Progenitor cell of endocrine pancreas (in vitro differentiated cells): ENCODE data around the gene ZNF503. TPM values are rescaled to one million over a fixed set of nuclear protein-coding genes. Genes with fewer than 3 reads are reported as not detected.

ENCODE experiments used
- DNase-seq: peaks from one replicate; pipeline ENCODE4 v3.0.0; 2021; ENCODE audit warnings: low spot score; ENCODE audit not compliant: unreplicated experiment
- H3K27ac Mint-ChIP-seq: 2 replicates; pipeline ENCODE4 v1.8.0; 2021; ENCODE audit warnings: mild to moderate bottlenecking, moderate library complexity, mixed read lengths
- H3K27me3 Mint-ChIP-seq: 2 replicates; pipeline ENCODE4 v1.8.0; 2021; ENCODE audit warnings: mixed read lengths
- H3K36me3 Mint-ChIP-seq: 2 replicates; pipeline ENCODE4 v1.8.0; 2022; ENCODE audit warnings: mixed read lengths; ENCODE audit not compliant: insufficient read depth
- H3K4me1 Mint-ChIP-seq: 2 replicates; pipeline ENCODE4 v1.8.0; 2021; ENCODE audit warnings: low read depth, mixed read lengths
- H3K4me3 Mint-ChIP-seq: 2 replicates; pipeline ENCODE4 v1.8.0; 2021; ENCODE audit warnings: low read depth, mild to moderate bottlenecking, moderate library complexity, mixed read lengths
- H3K9me3 Mint-ChIP-seq: 2 replicates; pipeline ENCODE4 v1.8.0; 2021; ENCODE audit warnings: low read depth, mixed read lengths
- total RNA-seq: library from RNA; stranded (reverse); gene quantifications from 2 replicates; pipeline ENCODE4 v1.2.1, GENCODE V29; 2021
- TF ChIP-seq, protein P1 (sequence below): fragments of 200-600 bp; sonication (generic); IDR thresholded peaks from one replicate; pipeline ENCODE4 v1.5.0; 2021; ENCODE audit warnings: antibody characterized with exemption, mild to moderate bottlenecking; ENCODE audit not compliant: unreplicated experiment

The ZNF503 gene
- total RNA-seq, 1 donor from 2014 or later: 33.7 TPM

DNA sequence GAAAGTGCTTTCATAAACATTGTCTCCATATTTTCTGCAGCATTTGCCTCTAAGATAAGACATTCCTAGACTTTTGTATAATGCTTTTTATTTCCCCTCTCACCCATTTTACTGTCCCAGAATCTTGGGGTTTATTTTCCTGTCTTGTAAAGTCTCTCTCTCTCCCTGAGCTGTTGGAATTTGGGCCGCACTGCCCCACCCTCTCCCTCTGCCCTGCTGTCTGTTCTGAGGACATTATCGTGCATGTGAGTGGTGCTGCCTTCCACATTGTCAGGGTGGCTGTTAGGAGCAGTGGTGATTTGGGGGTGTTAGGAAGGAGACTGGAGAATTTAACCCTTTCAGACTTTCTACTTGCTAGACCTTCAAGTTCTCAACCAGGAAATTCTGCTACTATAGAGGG is 46.6 kb upstream of the ZNF503 start:
- peaks cover 21% of the 10 kb centered on the region for H3K9me3 Mint-ChIP-seq
- TF ChIP-seq, protein P1, sequence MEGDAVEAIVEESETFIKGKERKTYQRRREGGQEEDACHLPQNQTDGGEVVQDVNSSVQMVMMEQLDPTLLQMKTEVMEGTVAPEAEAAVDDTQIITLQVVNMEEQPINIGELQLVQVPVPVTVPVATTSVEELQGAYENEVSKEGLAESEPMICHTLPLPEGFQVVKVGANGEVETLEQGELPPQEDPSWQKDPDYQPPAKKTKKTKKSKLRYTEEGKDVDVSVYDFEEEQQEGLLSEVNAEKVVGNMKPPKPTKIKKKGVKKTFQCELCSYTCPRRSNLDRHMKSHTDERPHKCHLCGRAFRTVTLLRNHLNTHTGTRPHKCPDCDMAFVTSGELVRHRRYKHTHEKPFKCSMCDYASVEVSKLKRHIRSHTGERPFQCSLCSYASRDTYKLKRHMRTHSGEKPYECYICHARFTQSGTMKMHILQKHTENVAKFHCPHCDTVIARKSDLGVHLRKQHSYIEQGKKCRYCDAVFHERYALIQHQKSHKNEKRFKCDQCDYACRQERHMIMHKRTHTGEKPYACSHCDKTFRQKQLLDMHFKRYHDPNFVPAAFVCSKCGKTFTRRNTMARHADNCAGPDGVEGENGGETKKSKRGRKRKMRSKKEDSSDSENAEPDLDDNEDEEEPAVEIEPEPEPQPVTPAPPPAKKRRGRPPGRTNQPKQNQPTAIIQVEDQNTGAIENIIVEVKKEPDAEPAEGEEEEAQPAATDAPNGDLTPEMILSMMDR: no peak
- peaks cover 8% of the 10 kb centered on the region for H3K36me3 Mint-ChIP-seq
- H3K4me1 Mint-ChIP-seq: peaks cover 30% of the 10 kb centered on the region
- no peak overlapping the region for H3K27ac Mint-ChIP-seq
- H3K27me3 Mint-ChIP-seq: peaks cover 27% of the 10 kb centered on the region
- no peak overlapping the region for H3K4me3 Mint-ChIP-seq
- no peak for DNase-seq

DNA sequence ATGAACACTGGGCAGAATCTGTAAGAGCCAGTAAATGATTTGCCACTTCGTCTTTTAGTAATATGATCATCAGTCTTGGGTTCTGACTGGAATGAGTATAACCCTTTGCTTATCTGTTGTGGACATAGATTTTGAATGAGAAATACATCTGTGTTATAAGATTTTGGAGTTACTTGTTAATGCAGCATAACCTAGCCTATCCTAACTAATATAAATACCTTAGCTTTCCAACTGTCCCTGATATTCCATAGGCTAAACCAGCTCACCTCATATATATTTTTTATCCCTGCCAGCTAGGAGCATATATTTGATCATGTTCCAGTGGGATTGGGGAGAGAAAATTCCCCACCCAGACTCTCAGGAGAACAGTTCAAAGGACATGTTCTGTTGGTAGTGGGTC is 44.9 kb upstream of the ZNF503 start:
- peaks cover 21% of the 10 kb centered on the region for H3K4me1 Mint-ChIP-seq
- H3K9me3 Mint-ChIP-seq: peaks cover 30% of the 10 kb centered on the region
- H3K36me3 Mint-ChIP-seq: peaks cover 17% of the 10 kb centered on the region
- TF ChIP-seq, protein P1: no peak
- DNase-seq: no peak
- no peak overlapping the region for H3K27ac Mint-ChIP-seq
- peaks cover 12% of the 10 kb centered on the region for H3K27me3 Mint-ChIP-seq
- no peak overlapping the region for H3K4me3 Mint-ChIP-seq

DNA sequence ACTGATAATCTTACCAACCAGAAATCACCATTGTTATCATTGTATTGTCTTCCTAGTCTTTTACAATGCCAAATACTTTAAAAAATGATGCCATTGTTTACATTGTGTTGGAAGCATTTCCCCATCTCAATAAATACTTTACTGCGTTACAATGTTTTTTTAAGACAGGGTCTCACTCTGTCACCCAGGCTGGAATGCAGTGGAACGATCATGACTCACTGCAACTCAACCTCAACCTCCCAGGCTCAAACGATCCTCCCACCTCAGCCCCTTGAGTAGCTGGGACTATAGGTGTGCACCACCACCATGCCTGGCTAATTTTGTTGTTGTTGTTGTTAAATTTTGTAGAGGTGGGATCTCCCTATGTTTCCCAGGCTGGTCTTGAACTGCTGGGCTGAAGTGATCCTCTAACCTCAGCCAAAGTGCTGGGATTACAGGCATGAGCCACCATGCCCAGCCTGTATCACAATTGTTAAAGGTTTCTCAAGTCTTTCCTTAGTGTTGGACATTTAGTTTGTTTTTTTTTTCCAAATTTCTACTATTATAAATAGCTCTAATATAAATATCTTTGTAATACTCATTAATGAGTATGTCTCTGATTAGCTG is 43.3 kb upstream of the ZNF503 start:
- peaks cover 17% of the 10 kb centered on the region for H3K36me3 Mint-ChIP-seq
- H3K4me1 Mint-ChIP-seq: peaks cover 6% of the 10 kb centered on the region
- peaks cover 30% of the 10 kb centered on the region for H3K9me3 Mint-ChIP-seq
- H3K27me3 Mint-ChIP-seq: peaks cover 8% of the 10 kb centered on the region
- H3K4me3 Mint-ChIP-seq: no peak overlapping the region
- no peak overlapping the region for H3K27ac Mint-ChIP-seq
- DNase-seq: no peak
- TF ChIP-seq, protein P1: no peak

DNA sequence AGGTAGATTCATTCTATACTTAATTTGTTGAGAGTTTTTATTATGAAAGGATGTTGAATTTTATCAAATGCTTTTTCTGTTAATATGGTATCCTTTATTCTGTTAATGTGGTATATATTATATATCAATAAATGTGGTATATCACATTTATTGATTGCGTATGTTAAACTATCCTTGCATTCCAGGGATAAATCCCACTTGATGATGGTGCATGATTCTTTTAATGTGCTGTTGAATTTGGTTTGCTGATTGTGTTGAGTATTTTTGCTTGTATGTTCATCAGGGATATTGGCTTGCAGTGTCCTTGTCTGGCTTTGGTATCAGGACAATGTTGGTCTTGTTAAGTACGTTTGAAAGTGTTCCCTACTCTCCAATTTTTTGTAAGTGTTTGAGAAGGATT is 41.8 kb upstream of the ZNF503 start:
- Mint-ChIP-seq H3K4me1 (peaks cover 2% of the 10 kb centered on the region), H3K9me3 (peaks cover 30% of the 10 kb centered on the region), H3K27ac (no peak overlapping the region), H3K36me3 (peaks cover 20% of the 10 kb centered on the region), H3K27me3 (peaks cover 20% of the 10 kb centered on the region), H3K4me3 (no peak overlapping the region)
- no peak for DNase-seq
- TF ChIP-seq, protein P1: no peak

DNA sequence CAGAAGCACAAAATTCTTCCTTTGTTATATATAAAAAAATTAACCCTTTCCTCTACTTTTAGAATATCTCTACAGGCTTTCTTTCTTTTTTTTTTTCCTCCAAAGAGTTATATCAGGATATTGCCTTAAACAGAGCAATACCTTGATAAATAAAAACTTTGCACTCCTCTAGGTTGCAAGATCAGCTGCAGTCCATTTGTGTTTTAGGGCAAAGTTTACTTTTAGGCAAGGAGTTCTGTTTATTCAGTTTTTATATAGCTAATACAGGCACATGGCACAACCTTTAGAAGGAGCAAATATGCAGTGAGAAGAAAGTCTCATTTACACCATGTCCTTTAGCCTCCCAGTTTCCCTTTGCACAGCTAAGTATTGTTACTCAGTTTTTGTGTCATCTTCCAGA is 40.1 kb upstream of the ZNF503 start:
- TF ChIP-seq, protein P1: no peak
- H3K36me3 Mint-ChIP-seq: peaks cover 20% of the 10 kb centered on the region
- no peak overlapping the region for H3K4me3 Mint-ChIP-seq
- H3K27me3 Mint-ChIP-seq: peaks cover 34% of the 10 kb centered on the region
- H3K4me1 Mint-ChIP-seq: peaks cover 2% of the 10 kb centered on the region
- no peak for DNase-seq
- H3K27ac Mint-ChIP-seq: no peak overlapping the region
- peaks cover 29% of the 10 kb centered on the region for H3K9me3 Mint-ChIP-seq
